ENCODE results near the gene OR4D2.

- TF ChIP-seq, protein P1, sequence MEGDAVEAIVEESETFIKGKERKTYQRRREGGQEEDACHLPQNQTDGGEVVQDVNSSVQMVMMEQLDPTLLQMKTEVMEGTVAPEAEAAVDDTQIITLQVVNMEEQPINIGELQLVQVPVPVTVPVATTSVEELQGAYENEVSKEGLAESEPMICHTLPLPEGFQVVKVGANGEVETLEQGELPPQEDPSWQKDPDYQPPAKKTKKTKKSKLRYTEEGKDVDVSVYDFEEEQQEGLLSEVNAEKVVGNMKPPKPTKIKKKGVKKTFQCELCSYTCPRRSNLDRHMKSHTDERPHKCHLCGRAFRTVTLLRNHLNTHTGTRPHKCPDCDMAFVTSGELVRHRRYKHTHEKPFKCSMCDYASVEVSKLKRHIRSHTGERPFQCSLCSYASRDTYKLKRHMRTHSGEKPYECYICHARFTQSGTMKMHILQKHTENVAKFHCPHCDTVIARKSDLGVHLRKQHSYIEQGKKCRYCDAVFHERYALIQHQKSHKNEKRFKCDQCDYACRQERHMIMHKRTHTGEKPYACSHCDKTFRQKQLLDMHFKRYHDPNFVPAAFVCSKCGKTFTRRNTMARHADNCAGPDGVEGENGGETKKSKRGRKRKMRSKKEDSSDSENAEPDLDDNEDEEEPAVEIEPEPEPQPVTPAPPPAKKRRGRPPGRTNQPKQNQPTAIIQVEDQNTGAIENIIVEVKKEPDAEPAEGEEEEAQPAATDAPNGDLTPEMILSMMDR (IDR thresholded peaks at IDR 0.05; ENCODE audit: borderline replicate concordance, extremely low read depth, low read length, poor library complexity, severe bottlenecking), result no peak
- TF ChIP-seq EZH2 (IDR thresholded peaks at IDR 0.05; ENCODE audit: borderline replicate concordance, low read depth, low read length, severe bottlenecking), result no peak
Measured at GRCh38 chr17:58181796-58182195, 15.0 kb downstream of the OR4D2 start.

Data from DND-41 (cell line).